HCT116 (cell line): Measurements from ENCODE around the gene RAMP3.

Experiments used
- ELF1 ChIP-seq: IDR thresholded peaks from 2 replicates; pipeline ENCODE4 v1.6.1; 2012; ENCODE audit warnings: low read depth, borderline replicate concordance
- POLR2AphosphoS5 ChIP-seq: IDR thresholded peaks from 2 replicates; pipeline ENCODE4 v1.6.1; 2011; ENCODE audit warnings: mild to moderate bottlenecking, low read depth, low read length, moderate library complexity
- SIN3A ChIP-seq: IDR thresholded peaks from 2 replicates; pipeline ENCODE4 v1.6.1; 2012; ENCODE audit warnings: low read depth
- TF ChIP-seq, protein P1 (sequence below), 3 experiments: fragments of 200-600 bp in 1 of 3; sonication (generic) in 1 of 3; IDR thresholded peaks in 2 of 3; conservative IDR thresholded peaks in 1 of 3; 2 replicates each; pipeline ENCODE4 v1.5.1; 2012 to 2017; ENCODE audit warnings: low read depth in 2 of 3, low read length in 2 of 3, antibody characterized with exemption in 1 of 3, borderline replicate concordance in 1 of 3, control low read depth in 1 of 3, mild to moderate bottlenecking in 1 of 3, mixed read lengths in 1 of 3, mixed run types in 1 of 3, moderate library complexity in 1 of 3; ENCODE audit not compliant: insufficient read depth in 1 of 3
- TF ChIP-seq, protein P2 (sequence below): IDR thresholded peaks from 2 replicates; pipeline ENCODE4 v1.6.1; 2012
- TF ChIP-seq, protein P3 (sequence below): IDR thresholded peaks from 2 replicates; pipeline ENCODE4 v1.6.1; 2012; ENCODE audit warnings: low read depth

DNA sequence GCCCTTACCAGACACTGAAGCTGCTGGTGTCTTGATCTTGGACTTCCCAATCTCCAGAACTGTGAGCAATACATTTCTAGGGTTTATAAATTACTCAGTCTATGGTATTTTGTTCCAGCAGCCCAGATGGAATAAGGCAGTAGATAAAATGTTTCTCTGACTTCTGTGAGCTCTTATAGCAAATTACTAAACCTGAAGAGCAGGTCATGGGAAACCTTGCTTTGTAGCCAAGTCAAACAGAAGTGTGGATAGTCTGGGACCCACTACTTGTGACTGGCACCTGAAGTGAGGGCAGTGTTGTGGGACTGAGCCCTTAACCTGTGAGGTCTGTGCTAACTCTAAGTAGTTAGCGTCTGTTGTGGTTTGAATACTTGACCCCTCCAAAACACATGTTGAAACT lies 41.5 kb upstream of the RAMP3 start:
- TF ChIP-seq, protein P1, sequence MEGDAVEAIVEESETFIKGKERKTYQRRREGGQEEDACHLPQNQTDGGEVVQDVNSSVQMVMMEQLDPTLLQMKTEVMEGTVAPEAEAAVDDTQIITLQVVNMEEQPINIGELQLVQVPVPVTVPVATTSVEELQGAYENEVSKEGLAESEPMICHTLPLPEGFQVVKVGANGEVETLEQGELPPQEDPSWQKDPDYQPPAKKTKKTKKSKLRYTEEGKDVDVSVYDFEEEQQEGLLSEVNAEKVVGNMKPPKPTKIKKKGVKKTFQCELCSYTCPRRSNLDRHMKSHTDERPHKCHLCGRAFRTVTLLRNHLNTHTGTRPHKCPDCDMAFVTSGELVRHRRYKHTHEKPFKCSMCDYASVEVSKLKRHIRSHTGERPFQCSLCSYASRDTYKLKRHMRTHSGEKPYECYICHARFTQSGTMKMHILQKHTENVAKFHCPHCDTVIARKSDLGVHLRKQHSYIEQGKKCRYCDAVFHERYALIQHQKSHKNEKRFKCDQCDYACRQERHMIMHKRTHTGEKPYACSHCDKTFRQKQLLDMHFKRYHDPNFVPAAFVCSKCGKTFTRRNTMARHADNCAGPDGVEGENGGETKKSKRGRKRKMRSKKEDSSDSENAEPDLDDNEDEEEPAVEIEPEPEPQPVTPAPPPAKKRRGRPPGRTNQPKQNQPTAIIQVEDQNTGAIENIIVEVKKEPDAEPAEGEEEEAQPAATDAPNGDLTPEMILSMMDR (IDR thresholded peaks at IDR 0.05 in 2 of 3, conservative IDR thresholded peaks at IDR 0.05 in 1 of 3; ENCODE audit: borderline replicate concordance in 1 of 3, insufficient read depth in 1 of 3, low read depth in 2 of 3, low read length in 2 of 3) = no peak
- TF ChIP-seq ELF1 (no peak), POLR2AphosphoS5 (no peak), SIN3A (no peak)
- TF ChIP-seq, protein P2, sequence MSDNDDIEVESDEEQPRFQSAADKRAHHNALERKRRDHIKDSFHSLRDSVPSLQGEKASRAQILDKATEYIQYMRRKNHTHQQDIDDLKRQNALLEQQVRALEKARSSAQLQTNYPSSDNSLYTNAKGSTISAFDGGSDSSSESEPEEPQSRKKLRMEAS = no peak
- TF ChIP-seq, protein P3, sequence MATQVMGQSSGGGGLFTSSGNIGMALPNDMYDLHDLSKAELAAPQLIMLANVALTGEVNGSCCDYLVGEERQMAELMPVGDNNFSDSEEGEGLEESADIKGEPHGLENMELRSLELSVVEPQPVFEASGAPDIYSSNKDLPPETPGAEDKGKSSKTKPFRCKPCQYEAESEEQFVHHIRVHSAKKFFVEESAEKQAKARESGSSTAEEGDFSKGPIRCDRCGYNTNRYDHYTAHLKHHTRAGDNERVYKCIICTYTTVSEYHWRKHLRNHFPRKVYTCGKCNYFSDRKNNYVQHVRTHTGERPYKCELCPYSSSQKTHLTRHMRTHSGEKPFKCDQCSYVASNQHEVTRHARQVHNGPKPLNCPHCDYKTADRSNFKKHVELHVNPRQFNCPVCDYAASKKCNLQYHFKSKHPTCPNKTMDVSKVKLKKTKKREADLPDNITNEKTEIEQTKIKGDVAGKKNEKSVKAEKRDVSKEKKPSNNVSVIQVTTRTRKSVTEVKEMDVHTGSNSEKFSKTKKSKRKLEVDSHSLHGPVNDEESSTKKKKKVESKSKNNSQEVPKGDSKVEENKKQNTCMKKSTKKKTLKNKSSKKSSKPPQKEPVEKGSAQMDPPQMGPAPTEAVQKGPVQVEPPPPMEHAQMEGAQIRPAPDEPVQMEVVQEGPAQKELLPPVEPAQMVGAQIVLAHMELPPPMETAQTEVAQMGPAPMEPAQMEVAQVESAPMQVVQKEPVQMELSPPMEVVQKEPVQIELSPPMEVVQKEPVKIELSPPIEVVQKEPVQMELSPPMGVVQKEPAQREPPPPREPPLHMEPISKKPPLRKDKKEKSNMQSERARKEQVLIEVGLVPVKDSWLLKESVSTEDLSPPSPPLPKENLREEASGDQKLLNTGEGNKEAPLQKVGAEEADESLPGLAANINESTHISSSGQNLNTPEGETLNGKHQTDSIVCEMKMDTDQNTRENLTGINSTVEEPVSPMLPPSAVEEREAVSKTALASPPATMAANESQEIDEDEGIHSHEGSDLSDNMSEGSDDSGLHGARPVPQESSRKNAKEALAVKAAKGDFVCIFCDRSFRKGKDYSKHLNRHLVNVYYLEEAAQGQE = no peak
